H1 (cell line): ENCODE measurements around the gene P4HA3. TPM values are rescaled to one million over a fixed set of nuclear protein-coding genes. Genes with fewer than 3 reads are reported as not detected.

Experiments
- ATF2 ChIP-seq: IDR thresholded peaks from 2 replicates; pipeline ENCODE4 v1.6.1; 2012; ENCODE audit warnings: low read length, inconsistent platforms
- E2F6 ChIP-seq: IDR thresholded peaks from 2 replicates; pipeline ENCODE4 v1.6.1; 2012; ENCODE audit warnings: inconsistent platforms
- NRF1 ChIP-seq: IDR thresholded peaks from 2 replicates; pipeline ENCODE4 v1.6.1; 2011; ENCODE audit warnings: mild to moderate bottlenecking, low read depth, low read length, improper control_type of control experiment
- RNF2 ChIP-seq: fragments of 200-900, 300-1000 bp; sonication (generic); IDR thresholded peaks from 2 replicates; pipeline ENCODE4 v1.7.1; 2016; ENCODE audit warnings: borderline replicate concordance, low read depth, mild to moderate bottlenecking, antibody characterized with exemption, low read length; ENCODE audit not compliant: poor library complexity, severe bottlenecking; ENCODE audit errors: missing control alignments
- polyA plus RNA-seq, 7 experiments: library from polyadenylated mRNA; depleted of rRNA in 3 of 7; stranded (reverse) in 5 of 7; unstranded in 2 of 7; fragments of >200 nt in 5 of 7; fragments of 200-250 nt in 2 of 7; gene quantifications; 1 replicate in 5 of 7; 2 replicates in 1 of 7; 4 replicates in 1 of 7; pipeline versions ENCODE4 v1.2.1 to v1.2.3, GENCODE V29; 2011 to 2013; ENCODE audit warnings: missing spikeins in 2 of 7, mixed read lengths in 2 of 7
- total RNA-seq: library from RNA; stranded (reverse); fragmentation: NEBNext Ultra II Directional; extraction: Animal tissue kit (Norgen Biotek cat#: 25700); gene quantifications from 2 replicates; pipeline ENCODE4 v1.2.1, GENCODE V29; 2021

Gene P4HA3
- total and polyA plus RNA-seq, 2 of the 8 experiments (the other 6 are each of a cell fraction or from before 2014, with no cell fraction given): 0.06 TPM; not detected in 1

GRCh38 chr11:74297484-74297883 is 14.0 kb downstream of the P4HA3 start (continued):
- TF ChIP-seq ATF2 (no peak), E2F6 (no peak), NRF1 (no peak), RNF2 (no peak)
